Measurements from ENCODE around the gene AKR1E2. TPM values are rescaled to one million over a fixed set of nuclear protein-coding genes. Genes with fewer than 3 reads are reported as not detected.
A peak's percentile ranks its signal among the peaks of the same experiment; 100 is the strongest.

The AKR1E2 gene
- total and polyA plus RNA-seq, 7 donors, result 0.65 to 5.1 (median 1.8) TPM

DNA sequence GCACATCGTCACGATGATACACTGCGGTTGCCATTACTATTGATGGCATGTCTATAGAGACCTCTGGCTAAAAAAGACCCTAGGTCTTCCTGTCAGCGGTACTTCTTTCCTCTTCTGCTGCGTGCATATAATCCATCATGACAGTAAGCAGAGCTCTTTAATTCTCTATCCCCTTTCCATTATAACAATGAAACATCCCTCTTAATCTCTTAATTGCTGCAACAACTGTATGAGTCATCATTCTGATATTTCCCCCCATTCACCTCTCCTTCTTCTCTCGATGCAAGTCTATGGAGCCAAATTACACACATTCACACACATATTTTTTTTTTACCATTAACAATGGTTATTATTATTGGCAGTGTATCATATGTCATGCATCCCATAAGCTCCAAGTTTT, 45.2 kb upstream of the AKR1E2 start:
- 59 to 64% (median 63%) methylated on average over 6 of the region's 6 CpGs for WGBS, 3 donors
- no peak for ATAC-seq
- intact Hi-C loops (cut with DNase I), result no loop called here
- H3K27ac ChIP-seq, result no peak overlapping the region
- peaks cover 8% of the 10 kb centered on the region for H3K4me1 ChIP-seq
- H3K4me3 ChIP-seq, result no peak overlapping the region
- H3K9me3 ChIP-seq, result no peaks in the 10 kb centered on the region
- no peaks in the 10 kb centered on the region for H3K27me3 ChIP-seq (ENCODE audit: insufficient read depth in 3 of 3, low read length in 2 of 3)
- no peak for DNase-seq
- TF ChIP-seq, protein P1, sequence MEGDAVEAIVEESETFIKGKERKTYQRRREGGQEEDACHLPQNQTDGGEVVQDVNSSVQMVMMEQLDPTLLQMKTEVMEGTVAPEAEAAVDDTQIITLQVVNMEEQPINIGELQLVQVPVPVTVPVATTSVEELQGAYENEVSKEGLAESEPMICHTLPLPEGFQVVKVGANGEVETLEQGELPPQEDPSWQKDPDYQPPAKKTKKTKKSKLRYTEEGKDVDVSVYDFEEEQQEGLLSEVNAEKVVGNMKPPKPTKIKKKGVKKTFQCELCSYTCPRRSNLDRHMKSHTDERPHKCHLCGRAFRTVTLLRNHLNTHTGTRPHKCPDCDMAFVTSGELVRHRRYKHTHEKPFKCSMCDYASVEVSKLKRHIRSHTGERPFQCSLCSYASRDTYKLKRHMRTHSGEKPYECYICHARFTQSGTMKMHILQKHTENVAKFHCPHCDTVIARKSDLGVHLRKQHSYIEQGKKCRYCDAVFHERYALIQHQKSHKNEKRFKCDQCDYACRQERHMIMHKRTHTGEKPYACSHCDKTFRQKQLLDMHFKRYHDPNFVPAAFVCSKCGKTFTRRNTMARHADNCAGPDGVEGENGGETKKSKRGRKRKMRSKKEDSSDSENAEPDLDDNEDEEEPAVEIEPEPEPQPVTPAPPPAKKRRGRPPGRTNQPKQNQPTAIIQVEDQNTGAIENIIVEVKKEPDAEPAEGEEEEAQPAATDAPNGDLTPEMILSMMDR (IDR thresholded peaks at IDR 0.05), result no peak
- no peaks in the 10 kb centered on the region for H3K36me3 ChIP-seq (ENCODE audit: insufficient read depth in 1 of 2, low read depth in 1 of 2)

DNA sequence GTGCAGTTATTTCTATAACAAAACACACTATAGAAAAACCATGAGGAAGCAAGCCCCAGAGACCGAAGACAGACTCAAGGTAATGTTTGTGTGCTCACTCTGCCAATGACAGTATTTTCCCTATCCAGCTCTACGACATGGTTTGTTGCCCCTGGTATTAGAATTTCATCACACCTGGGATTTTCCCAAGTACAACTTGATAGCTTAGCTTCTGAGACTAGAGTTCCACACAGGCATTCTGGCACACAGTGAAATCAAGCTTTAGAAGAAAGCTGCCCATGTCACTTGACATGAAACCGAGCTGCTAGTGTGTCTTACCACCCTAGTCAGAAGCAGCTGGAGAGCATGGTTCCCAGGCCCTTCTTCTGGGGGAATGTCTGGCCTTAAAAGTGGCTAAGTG, 44.1 kb upstream of the AKR1E2 start:
- 25 to 30% (median 28%) methylated on average over 3 of the region's 3 CpGs for WGBS, 3 donors

DNA sequence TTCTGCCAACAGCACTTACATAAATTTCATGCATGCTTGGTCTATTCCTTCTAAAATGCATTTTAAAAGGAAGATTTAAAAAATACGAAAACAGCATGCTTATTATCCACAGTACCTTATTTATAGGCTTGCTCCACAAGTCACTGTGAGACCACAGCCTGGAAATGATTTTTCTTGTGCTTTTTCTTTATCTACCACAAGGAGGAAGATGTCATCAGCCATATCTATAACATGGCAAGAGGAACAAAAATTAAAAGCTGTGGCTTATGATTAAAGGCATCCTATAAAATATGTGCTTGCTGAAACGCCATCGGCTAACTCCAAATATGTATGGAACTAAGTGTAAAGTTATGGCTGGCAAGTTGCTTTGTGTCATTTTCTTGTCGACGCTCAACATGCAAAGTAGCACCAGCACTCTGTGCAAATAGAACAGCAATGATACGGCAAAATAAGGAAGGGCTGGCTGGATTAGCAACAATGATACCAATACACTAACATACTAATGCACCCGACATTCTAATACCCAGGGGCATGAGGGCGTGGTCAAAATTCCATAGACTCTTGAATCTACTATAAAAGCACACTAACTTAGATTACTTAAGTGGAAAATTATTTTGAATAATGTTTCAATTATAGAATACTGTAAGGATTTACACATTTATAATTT, 41.2 kb upstream of the AKR1E2 start:
- Histone ChIP-seq H3K27ac (no peak overlapping the region), H3K36me3 (ENCODE audit: insufficient read depth in 1 of 2, low read depth in 1 of 2) (no peaks in the 10 kb centered on the region), H3K9me3 (no peaks in the 10 kb centered on the region), H3K27me3 (ENCODE audit: insufficient read depth in 3 of 3, low read length in 2 of 3) (no peaks in the 10 kb centered on the region), H3K4me1 (peaks cover 8% of the 10 kb centered on the region), H3K4me3 (no peak overlapping the region)
- WGBS, 3 donors, result 47 to 55% (median 49%) methylated on average over 8 of the region's 8 CpGs
- no peak for DNase-seq
- intact Hi-C loops (cut with DNase I), result no loop called here
- TF ChIP-seq, protein P1 (IDR thresholded peaks at IDR 0.05), result no peak
- no peak for ATAC-seq

More for the DNA sequence above, 44.1 kb upstream of the AKR1E2 start:
- no peak overlapping the region for H3K4me3 ChIP-seq
- intact Hi-C loops (cut with DNase I), result no loop called here
- TF ChIP-seq, protein P1 (IDR thresholded peaks at IDR 0.05), result no peak
- H3K27ac ChIP-seq, result peak overlapping the region; percentile 66
- H3K36me3 ChIP-seq (ENCODE audit: insufficient read depth in 1 of 2, low read depth in 1 of 2), result no peaks in the 10 kb centered on the region
- ATAC-seq (peak in 3 of 4 donors; percentile 54 to 71 (median 58)), DNase-seq (no peak)
- no peaks in the 10 kb centered on the region for H3K9me3 ChIP-seq
- peaks cover 8% of the 10 kb centered on the region for H3K4me1 ChIP-seq
- H3K27me3 ChIP-seq (ENCODE audit: insufficient read depth in 3 of 3, low read length in 2 of 3), result no peaks in the 10 kb centered on the region

DNA sequence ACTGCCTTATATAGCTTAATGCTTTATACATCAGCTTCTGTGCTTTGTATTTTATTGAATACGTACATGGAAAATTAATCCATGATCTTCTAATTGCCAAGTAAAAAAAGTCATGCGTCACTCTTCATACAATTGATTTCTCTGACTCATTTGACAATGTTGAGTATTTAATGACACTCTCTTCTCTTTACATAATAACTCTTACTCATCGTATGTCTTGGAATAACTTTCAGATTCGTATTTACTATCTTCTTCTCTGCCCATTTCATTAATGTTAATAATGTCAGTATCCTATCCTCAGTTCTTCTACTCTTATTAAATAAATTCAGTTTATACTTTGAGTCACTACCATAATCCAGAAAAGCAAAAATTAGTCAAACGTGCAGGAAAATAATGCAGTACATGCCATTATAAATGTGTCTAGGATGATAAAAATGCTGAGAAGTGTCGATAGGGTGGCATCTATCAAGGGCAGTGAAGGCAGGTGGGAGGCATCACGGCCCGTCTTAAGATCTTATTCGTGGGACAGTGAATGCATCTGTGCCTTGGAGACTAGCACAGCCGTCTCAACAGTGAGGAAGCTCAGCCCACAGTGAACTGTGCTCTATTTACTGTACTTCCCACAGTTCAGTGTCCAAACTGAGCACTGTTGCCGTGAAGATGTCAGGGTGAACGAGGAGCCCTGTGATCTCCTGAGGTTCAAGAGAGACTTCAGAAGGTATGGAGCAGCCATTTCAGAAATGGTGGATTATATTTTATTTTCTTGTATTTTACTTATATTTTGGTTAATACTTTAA, 39.8 kb upstream of the AKR1E2 start:
- Histone ChIP-seq H3K9me3 (no peaks in the 10 kb centered on the region), H3K4me1 (peaks cover 8% of the 10 kb centered on the region), H3K36me3 (ENCODE audit: insufficient read depth in 1 of 2, low read depth in 1 of 2) (no peaks in the 10 kb centered on the region), H3K4me3 (no peak overlapping the region), H3K27ac (no peak overlapping the region), H3K27me3 (ENCODE audit: insufficient read depth in 3 of 3, low read length in 2 of 3) (no peaks in the 10 kb centered on the region)
- DNase-seq (no peak), ATAC-seq (no peak)
- 70 to 79% (median 71%) methylated on average over 12 of the region's 12 CpGs for WGBS, 3 donors
- TF ChIP-seq, protein P1 (IDR thresholded peaks at IDR 0.05), result no peak
- intact Hi-C loops (cut with DNase I), result no loop called here

Measured in psoas muscle (tissue), 8 donors.